WTC11 (cell line): ENCODE results near the gene PRPSAP1. TPM values are rescaled to one million over a fixed set of nuclear protein-coding genes. Genes with fewer than 3 reads are reported as not detected.

Source experiments
- ATAC-seq: fragments of 200-7000 bp; cut with Tn5 transposase; 2 replicates; pipeline ENCODE4 v1.10.0; 2021; ENCODE audit warnings: mild to moderate bottlenecking, moderate library complexity
- CTCF ChIA-PET: fragments of 300-600 bp; sonication (Branson Sonifier 250); formaldehyde crosslinking; loops from one replicate; lab custom pipeline; 2021; ENCODE audit warnings: antibody characterized with exemption; lab: Charles Lee
- POLR2A ChIA-PET: fragments of 350-600 bp; sonication (Branson Sonifier 250); formaldehyde crosslinking; loops from one replicate; lab custom pipeline; 2021; ENCODE audit warnings: antibody characterized with exemption; lab: Charles Lee
- DNase-seq: peaks from one replicate; pipeline ENCODE4 v3.0.0; 2021; ENCODE audit warnings: low spot score
- H3K27ac Mint-ChIP-seq: 2 replicates; pipeline ENCODE4 v1.8.0; 2021; ENCODE audit warnings: mixed read lengths
- H3K27me3 Mint-ChIP-seq: 2 replicates; pipeline ENCODE4 v1.8.0; 2021; ENCODE audit warnings: low read depth, mild to moderate bottlenecking, moderate library complexity, mixed read lengths
- H3K36me3 Mint-ChIP-seq: 2 replicates; pipeline ENCODE4 v1.8.0; 2021; ENCODE audit warnings: mixed read lengths
- H3K4me1 Mint-ChIP-seq: 2 replicates; pipeline ENCODE4 v1.8.0; 2022; ENCODE audit warnings: mixed read lengths
- H3K4me3 Mint-ChIP-seq: 2 replicates; pipeline ENCODE4 v1.8.0; 2021; ENCODE audit warnings: mild to moderate bottlenecking, moderate library complexity, mixed read lengths
- H3K9me3 Mint-ChIP-seq: 2 replicates; pipeline ENCODE4 v1.8.0; 2021; ENCODE audit warnings: mixed read lengths
- ATF1 ChIP-seq: sonication (generic); formaldehyde crosslinking; IDR thresholded peaks from 2 replicates; pipeline ENCODE4 v1.8.1; 2023; ENCODE audit warnings: mild to moderate bottlenecking, moderate library complexity, missing genetic modification reagents
- PRRX2 ChIP-seq: fragments of 250-450 bp; sonication (Bioruptor Pico); IDR thresholded peaks from 2 replicates; pipeline ENCODE4 v1.8.0; 2021; ENCODE audit warnings: mild to moderate bottlenecking
- ZNF263 ChIP-seq: sonication (generic); formaldehyde crosslinking; IDR thresholded peaks from 2 replicates; pipeline ENCODE4 v1.8.1; 2022; ENCODE audit warnings: low read depth, mild to moderate bottlenecking, moderate library complexity, missing genetic modification reagents
- ZNF396 ChIP-seq: fragments of 250-450 bp; sonication (Bioruptor Pico); IDR thresholded peaks from 2 replicates; pipeline ENCODE4 v1.8.0; 2021; ENCODE audit warnings: mild to moderate bottlenecking, moderate library complexity, borderline replicate concordance
- ZNF423 ChIP-seq: fragments of 250-450 bp; sonication (Bioruptor Pico); IDR thresholded peaks from 2 replicates; pipeline ENCODE4 v2.1.2; 2022; ENCODE audit warnings: mild to moderate bottlenecking, moderate library complexity
- total RNA-seq: library from RNA; stranded (reverse); gene quantifications from 3 replicates; pipeline ENCODE4 v1.2.3, GENCODE V29; 2021
- TF ChIP-seq, protein P1 (sequence below): sonication (generic); formaldehyde crosslinking; IDR thresholded peaks from 2 replicates; pipeline ENCODE4 v1.8.0; 2023; ENCODE audit warnings: mild to moderate bottlenecking, missing genetic modification reagents
- TF ChIP-seq, protein P2 (sequence below): sonication (generic); formaldehyde crosslinking; IDR thresholded peaks from 2 replicates; pipeline ENCODE4 v1.8.0; 2022; ENCODE audit warnings: mild to moderate bottlenecking, missing genetic modification reagents
- TF ChIP-seq, protein P3 (sequence below): sonication (generic); formaldehyde crosslinking; conservative IDR thresholded peaks from 2 replicates; pipeline ENCODE4 v1.8.1; 2023; ENCODE audit warnings: mild to moderate bottlenecking, low read depth, missing genetic modification reagents, moderate library complexity
- TF ChIP-seq, protein P4 (sequence below): fragments of 250-450 bp; sonication (Bioruptor Pico); conservative IDR thresholded peaks from 2 replicates; pipeline ENCODE4 v1.9.0; 2021; ENCODE audit warnings: mild to moderate bottlenecking
- TF ChIP-seq, protein P5 (sequence below): sonication (generic); formaldehyde crosslinking; IDR thresholded peaks from 2 replicates; pipeline ENCODE4 v1.8.1; 2022; ENCODE audit warnings: mild to moderate bottlenecking, missing genetic modification reagents, moderate library complexity, borderline replicate concordance
- TF ChIP-seq, protein P6 (sequence below): sonication (generic); formaldehyde crosslinking; IDR thresholded peaks from 2 replicates; pipeline ENCODE4 v1.8.0; 2022; ENCODE audit warnings: missing genetic modification reagents

The PRPSAP1 gene
- total RNA-seq, 1 experiment from 2014 or later = 56.5 TPM

DNA sequence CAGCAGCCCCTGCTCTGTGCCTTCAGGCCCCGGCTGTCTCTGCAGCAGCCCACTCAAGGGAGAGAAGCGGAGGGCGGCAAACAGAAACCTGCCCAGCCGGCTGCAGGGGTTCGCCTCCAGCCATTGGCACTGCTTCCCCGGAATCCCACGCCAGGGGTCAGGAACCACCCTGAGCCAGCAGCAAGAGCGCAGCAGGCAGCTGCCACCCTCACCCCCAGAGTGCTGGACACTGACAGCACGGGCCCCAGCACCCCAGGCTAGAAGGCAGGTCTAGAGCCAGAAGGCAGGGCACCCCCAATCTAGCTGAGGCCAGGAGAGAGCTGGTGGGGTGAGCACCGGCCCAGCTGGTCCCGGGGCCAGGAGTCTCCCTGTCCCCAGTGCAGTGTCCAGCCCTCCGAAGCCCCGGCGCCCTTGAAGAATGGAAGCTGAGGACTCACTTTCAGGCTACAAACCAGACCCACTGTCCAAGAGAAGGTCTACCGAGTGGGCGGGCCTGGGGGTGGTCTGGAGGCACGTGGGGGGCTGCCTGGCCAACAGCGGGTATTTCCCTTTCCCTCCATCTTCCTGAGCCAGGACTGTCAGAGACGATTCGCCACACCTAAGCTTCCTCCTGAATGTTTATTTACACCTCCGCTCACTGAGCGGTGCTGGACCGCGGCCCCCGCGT is 80.1 kb downstream of the PRPSAP1 start:
- DNase-seq = no peak
- no peak overlapping the region for H3K27ac Mint-ChIP-seq
- H3K4me1 Mint-ChIP-seq = peaks cover 16% of the 10 kb centered on the region
- POLR2A ChIA-PET = interaction anchor here (1.4 kb wide), 1 partner anchor 9 kb away, joined by 4 read pairs; the partner anchor contains the start of gene UBALD2
- TF ChIP-seq, protein P1, sequence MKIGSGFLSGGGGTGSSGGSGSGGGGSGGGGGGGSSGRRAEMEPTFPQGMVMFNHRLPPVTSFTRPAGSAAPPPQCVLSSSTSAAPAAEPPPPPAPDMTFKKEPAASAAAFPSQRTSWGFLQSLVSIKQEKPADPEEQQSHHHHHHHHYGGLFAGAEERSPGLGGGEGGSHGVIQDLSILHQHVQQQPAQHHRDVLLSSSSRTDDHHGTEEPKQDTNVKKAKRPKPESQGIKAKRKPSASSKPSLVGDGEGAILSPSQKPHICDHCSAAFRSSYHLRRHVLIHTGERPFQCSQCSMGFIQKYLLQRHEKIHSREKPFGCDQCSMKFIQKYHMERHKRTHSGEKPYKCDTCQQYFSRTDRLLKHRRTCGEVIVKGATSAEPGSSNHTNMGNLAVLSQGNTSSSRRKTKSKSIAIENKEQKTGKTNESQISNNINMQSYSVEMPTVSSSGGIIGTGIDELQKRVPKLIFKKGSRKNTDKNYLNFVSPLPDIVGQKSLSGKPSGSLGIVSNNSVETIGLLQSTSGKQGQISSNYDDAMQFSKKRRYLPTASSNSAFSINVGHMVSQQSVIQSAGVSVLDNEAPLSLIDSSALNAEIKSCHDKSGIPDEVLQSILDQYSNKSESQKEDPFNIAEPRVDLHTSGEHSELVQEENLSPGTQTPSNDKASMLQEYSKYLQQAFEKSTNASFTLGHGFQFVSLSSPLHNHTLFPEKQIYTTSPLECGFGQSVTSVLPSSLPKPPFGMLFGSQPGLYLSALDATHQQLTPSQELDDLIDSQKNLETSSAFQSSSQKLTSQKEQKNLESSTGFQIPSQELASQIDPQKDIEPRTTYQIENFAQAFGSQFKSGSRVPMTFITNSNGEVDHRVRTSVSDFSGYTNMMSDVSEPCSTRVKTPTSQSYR (CRISPR knock-in tag) = no peak
- TF ChIP-seq PRRX2 (no peak), ATF1 (CRISPR knock-in tag) (no peak), ZNF396 (CRISPR knock-in tag) (no peak), ZNF423 (CRISPR knock-in tag) (no peak), ZNF263 (CRISPR knock-in tag) (no peak)
- TF ChIP-seq, protein P2, sequence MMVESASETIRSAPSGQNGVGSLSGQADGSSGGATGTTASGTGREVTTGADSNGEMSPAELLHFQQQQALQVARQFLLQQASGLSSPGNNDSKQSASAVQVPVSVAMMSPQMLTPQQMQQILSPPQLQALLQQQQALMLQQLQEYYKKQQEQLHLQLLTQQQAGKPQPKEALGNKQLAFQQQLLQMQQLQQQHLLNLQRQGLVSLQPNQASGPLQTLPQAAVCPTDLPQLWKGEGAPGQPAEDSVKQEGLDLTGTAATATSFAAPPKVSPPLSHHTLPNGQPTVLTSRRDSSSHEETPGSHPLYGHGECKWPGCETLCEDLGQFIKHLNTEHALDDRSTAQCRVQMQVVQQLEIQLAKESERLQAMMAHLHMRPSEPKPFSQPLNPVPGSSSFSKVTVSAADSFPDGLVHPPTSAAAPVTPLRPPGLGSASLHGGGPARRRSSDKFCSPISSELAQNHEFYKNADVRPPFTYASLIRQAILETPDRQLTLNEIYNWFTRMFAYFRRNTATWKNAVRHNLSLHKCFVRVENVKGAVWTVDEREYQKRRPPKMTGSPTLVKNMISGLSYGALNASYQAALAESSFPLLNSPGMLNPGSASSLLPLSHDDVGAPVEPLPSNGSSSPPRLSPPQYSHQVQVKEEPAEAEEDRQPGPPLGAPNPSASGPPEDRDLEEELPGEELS = no peak
- TF ChIP-seq, protein P3, sequence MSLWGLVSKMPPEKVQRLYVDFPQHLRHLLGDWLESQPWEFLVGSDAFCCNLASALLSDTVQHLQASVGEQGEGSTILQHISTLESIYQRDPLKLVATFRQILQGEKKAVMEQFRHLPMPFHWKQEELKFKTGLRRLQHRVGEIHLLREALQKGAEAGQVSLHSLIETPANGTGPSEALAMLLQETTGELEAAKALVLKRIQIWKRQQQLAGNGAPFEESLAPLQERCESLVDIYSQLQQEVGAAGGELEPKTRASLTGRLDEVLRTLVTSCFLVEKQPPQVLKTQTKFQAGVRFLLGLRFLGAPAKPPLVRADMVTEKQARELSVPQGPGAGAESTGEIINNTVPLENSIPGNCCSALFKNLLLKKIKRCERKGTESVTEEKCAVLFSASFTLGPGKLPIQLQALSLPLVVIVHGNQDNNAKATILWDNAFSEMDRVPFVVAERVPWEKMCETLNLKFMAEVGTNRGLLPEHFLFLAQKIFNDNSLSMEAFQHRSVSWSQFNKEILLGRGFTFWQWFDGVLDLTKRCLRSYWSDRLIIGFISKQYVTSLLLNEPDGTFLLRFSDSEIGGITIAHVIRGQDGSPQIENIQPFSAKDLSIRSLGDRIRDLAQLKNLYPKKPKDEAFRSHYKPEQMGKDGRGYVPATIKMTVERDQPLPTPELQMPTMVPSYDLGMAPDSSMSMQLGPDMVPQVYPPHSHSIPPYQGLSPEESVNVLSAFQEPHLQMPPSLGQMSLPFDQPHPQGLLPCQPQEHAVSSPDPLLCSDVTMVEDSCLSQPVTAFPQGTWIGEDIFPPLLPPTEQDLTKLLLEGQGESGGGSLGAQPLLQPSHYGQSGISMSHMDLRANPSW = no peak
- TF ChIP-seq, protein P4, sequence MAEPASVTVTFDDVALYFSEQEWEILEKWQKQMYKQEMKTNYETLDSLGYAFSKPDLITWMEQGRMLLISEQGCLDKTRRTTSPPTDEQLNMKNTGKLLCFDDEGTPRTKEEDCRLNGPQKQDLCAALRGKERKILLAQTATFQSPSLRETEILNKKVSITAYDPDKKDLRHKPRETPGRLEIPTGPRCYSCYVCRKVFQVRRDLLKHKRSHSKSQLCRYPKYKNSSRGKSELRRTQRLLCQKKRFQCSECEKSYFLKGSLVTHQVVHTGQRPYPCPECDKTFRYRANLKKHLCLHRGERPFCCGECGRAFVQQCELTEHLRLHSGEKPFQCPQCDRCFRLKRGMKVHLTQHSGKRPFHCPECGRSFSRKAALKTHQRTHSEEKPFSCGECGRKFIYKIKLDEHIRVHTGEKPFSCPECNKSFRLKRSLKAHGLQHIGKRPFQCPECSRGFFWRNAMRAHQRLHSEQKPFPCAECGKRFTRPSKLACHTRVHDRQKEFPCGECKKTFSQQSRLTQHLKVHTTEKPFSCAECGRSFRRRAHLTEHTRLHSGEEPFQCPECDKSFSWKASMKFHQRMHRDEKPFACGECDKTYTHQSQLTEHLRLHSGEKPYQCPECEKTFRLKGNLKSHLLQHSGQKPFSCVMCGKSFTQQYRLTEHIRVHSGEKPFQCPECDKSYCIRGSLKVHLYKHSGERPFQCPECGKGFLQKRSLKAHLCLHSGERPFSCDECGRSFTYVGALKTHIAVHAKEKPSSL (CRISPR knock-in tag) = no peak
- TF ChIP-seq, protein P5, sequence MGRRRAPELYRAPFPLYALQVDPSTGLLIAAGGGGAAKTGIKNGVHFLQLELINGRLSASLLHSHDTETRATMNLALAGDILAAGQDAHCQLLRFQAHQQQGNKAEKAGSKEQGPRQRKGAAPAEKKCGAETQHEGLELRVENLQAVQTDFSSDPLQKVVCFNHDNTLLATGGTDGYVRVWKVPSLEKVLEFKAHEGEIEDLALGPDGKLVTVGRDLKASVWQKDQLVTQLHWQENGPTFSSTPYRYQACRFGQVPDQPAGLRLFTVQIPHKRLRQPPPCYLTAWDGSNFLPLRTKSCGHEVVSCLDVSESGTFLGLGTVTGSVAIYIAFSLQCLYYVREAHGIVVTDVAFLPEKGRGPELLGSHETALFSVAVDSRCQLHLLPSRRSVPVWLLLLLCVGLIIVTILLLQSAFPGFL (CRISPR knock-in tag) = no peak
- TF ChIP-seq, protein P6, sequence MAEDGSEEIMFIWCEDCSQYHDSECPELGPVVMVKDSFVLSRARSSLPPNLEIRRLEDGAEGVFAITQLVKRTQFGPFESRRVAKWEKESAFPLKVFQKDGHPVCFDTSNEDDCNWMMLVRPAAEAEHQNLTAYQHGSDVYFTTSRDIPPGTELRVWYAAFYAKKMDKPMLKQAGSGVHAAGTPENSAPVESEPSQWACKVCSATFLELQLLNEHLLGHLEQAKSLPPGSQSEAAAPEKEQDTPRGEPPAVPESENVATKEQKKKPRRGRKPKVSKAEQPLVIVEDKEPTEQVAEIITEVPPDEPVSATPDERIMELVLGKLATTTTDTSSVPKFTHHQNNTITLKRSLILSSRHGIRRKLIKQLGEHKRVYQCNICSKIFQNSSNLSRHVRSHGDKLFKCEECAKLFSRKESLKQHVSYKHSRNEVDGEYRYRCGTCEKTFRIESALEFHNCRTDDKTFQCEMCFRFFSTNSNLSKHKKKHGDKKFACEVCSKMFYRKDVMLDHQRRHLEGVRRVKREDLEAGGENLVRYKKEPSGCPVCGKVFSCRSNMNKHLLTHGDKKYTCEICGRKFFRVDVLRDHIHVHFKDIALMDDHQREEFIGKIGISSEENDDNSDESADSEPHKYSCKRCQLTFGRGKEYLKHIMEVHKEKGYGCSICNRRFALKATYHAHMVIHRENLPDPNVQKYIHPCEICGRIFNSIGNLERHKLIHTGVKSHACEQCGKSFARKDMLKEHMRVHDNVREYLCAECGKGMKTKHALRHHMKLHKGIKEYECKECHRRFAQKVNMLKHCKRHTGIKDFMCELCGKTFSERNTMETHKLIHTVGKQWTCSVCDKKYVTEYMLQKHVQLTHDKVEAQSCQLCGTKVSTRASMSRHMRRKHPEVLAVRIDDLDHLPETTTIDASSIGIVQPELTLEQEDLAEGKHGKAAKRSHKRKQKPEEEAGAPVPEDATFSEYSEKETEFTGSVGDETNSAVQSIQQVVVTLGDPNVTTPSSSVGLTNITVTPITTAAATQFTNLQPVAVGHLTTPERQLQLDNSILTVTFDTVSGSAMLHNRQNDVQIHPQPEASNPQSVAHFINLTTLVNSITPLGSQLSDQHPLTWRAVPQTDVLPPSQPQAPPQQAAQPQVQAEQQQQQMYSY (CRISPR knock-in tag) = no peak
- TF ChIP-seq, all 79 proteins: peak for 0
- Mint-ChIP-seq H3K36me3 (no peaks in the 10 kb centered on the region), H3K9me3 (no peaks in the 10 kb centered on the region), H3K27me3 (no peaks in the 10 kb centered on the region), H3K4me3 (no peak overlapping the region)
- no peak for ATAC-seq
- CTCF ChIA-PET = interaction anchor here (0.8 to 3.3 kb wide), 7 partner anchors 10 to 259 kb away, joined by 3 to 13 read pairs (median 4); no protein-coding TSS in a partner anchor
